Vagina (tissue), 2 donors: Measurements from ENCODE around the gene PFKFB4. TPM values are rescaled to one million over a fixed set of nuclear protein-coding genes. Genes with fewer than 3 reads are reported as not detected.
"Not testable (repeated sequence)": the region's sequence is repeated elsewhere in the genome, so short reads cannot be mapped to it uniquely, and the experiment has no call there.

Experiments
- DNase-seq, 2 donors: peaks; one replicate each; pipeline ENCODE4 v3.0.0-alpha.2; 2017; ENCODE audit errors: extremely low spot score in 2 of 2
- H3K27ac ChIP-seq: fragments of 200-600 bp; sonication (generic); one replicate; pipeline ENCODE4 v1.5.1; 2019
- H3K27me3 ChIP-seq: fragments of 200-600 bp; sonication (generic); one replicate; pipeline ENCODE4 v1.5.1; 2019
- H3K36me3 ChIP-seq, 2 donors: fragments of 200-600 bp; sonication (generic); one replicate each; pipeline ENCODE4 v1.5.1; 2017 to 2019
- H3K4me1 ChIP-seq: fragments of 200-600 bp; sonication (generic); one replicate; pipeline ENCODE4 v1.5.1; 2019
- H3K4me3 ChIP-seq, 2 donors: fragments of 200-600 bp; sonication (generic); 1 replicate in 1 of 2; 2 replicates in 1 of 2; pipeline ENCODE4 v1.5.1; 2016 to 2019
- H3K9me3 ChIP-seq: fragments of 200-600 bp; sonication (generic); one replicate; pipeline ENCODE4 v1.5.1; 2019
- POLR2A ChIP-seq, 2 donors: fragments of 450-650 bp; IDR thresholded peaks; one replicate each; pipeline ENCODE4 v1.6.1; 2017; ENCODE audit warnings: antibody characterized with exemption in 2 of 2, mild to moderate bottlenecking in 2 of 2, moderate library complexity in 2 of 2
- POLR2AphosphoS5 ChIP-seq, 2 donors: sonication (generic); formaldehyde crosslinking; IDR thresholded peaks; one replicate each; pipeline ENCODE4 v1.9.0; 2017; ENCODE audit warnings: antibody characterized with exemption in 2 of 2, mild to moderate bottlenecking in 2 of 2, low read depth in 1 of 2; ENCODE audit not compliant: insufficient read depth in 1 of 2
- intact Hi-C: fragments of 100-400 bp; cut with DNase I; formaldehyde crosslinking; loops from one replicate; pipeline ENCODE4 v1.15.1; 2023
- total RNA-seq: library from RNA; depleted of rRNA; stranded (reverse); fragments of >200 nt; gene quantifications from one replicate; pipeline ENCODE4 v1.2.3, GENCODE V29; 2016
- TF ChIP-seq, protein P1 (sequence below), 3 experiments: fragments of 450-650 bp in 2 of 3; fragments of 200-600 bp in 1 of 3; sonication (generic) in 1 of 3; IDR thresholded peaks; one replicate each; pipeline ENCODE4 v1.5.1; 2017 to 2019; ENCODE audit warnings: antibody characterized with exemption in 3 of 3, mild to moderate bottlenecking in 2 of 3, moderate library complexity in 2 of 3

Gene PFKFB4
- total RNA-seq, 1 donor from 2014 or later: 7.4 TPM

DNA sequence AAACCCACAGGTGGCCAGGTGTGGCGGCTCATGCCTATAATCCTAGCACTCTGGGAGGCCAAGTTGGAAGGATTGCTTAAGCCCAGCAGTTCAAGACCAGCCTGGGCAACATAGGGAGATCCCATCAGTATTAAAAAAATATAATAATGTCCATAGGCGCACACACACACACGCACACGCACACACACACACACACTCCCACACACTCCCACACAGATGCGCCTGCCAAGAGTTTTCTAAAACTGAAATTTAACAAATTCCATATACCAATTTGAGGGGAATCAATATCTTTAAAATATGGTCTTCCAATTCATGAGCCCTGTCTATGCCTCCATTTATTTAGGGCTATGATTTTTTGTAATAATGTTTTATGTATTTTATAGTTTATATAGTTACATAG, 69.7 kb downstream of the PFKFB4 start:
- no peak for DNase-seq
- TF ChIP-seq POLR2A (IDR thresholded peaks at IDR 0.05) (no peak), POLR2AphosphoS5 (IDR thresholded peaks at IDR 0.05; ENCODE audit: insufficient read depth in 1 of 2, low read depth in 1 of 2) (no peak)
- TF ChIP-seq, protein P1, sequence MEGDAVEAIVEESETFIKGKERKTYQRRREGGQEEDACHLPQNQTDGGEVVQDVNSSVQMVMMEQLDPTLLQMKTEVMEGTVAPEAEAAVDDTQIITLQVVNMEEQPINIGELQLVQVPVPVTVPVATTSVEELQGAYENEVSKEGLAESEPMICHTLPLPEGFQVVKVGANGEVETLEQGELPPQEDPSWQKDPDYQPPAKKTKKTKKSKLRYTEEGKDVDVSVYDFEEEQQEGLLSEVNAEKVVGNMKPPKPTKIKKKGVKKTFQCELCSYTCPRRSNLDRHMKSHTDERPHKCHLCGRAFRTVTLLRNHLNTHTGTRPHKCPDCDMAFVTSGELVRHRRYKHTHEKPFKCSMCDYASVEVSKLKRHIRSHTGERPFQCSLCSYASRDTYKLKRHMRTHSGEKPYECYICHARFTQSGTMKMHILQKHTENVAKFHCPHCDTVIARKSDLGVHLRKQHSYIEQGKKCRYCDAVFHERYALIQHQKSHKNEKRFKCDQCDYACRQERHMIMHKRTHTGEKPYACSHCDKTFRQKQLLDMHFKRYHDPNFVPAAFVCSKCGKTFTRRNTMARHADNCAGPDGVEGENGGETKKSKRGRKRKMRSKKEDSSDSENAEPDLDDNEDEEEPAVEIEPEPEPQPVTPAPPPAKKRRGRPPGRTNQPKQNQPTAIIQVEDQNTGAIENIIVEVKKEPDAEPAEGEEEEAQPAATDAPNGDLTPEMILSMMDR (IDR thresholded peaks at IDR 0.05): no peak
- Histone ChIP-seq H3K9me3 (no peaks in the 10 kb centered on the region), H3K27ac (no peak overlapping the region), H3K36me3 (no peaks in the 10 kb centered on the region), H3K4me1 (peaks cover 5% of the 10 kb centered on the region), H3K4me3 (no peak overlapping the region), H3K27me3 (no peaks in the 10 kb centered on the region)
- intact Hi-C loops: no loop called here

DNA sequence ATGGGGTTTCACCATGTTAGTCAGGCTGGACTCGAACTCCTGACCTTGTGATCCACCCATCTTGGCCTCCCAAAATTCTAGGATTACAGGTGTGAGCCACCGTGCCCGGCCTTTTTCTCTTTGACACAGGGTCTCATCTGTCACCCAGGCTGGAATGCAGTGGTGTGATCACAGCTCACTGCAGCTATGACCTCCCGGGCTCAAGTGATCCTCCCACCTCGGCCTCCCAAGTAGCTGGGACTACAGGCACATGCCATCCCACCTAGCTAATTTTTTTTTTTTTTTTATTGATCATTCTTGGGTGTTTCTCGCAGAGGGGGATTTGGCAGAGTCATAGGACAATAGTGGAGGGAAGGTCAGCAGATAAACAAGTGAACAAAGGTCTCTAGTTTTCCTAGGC, 73.8 kb downstream of the PFKFB4 start:
- H3K4me1 ChIP-seq, H3K36me3 ChIP-seq, H3K27me3 ChIP-seq, H3K9me3 ChIP-seq, DNase-seq, H3K4me3 ChIP-seq, intact Hi-C loops, H3K27ac ChIP-seq: not testable (repeated sequence)

DNA sequence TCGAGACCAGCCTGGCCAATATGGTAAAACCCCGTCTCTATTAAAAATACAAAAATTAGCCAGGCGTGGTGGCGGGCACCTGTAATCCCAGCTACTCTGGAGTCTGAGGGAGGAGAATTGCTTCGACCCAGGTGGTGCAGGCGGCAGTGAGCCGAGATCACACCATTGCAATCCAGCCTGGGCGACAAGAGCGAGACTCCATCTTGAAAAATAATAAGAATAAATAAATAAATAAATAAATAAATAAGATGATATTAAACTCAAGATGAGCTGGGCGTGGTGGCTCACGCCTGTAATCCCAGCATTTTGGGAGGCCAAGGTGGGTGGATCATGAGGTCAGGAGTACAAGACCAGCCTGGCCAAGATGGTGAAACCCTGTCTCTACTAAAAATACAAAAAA, 75.7 kb downstream of the PFKFB4 start:
- intact Hi-C loops, H3K36me3 ChIP-seq, H3K4me3 ChIP-seq, DNase-seq, H3K27me3 ChIP-seq, H3K9me3 ChIP-seq, H3K4me1 ChIP-seq, H3K27ac ChIP-seq: not testable (repeated sequence)

DNA sequence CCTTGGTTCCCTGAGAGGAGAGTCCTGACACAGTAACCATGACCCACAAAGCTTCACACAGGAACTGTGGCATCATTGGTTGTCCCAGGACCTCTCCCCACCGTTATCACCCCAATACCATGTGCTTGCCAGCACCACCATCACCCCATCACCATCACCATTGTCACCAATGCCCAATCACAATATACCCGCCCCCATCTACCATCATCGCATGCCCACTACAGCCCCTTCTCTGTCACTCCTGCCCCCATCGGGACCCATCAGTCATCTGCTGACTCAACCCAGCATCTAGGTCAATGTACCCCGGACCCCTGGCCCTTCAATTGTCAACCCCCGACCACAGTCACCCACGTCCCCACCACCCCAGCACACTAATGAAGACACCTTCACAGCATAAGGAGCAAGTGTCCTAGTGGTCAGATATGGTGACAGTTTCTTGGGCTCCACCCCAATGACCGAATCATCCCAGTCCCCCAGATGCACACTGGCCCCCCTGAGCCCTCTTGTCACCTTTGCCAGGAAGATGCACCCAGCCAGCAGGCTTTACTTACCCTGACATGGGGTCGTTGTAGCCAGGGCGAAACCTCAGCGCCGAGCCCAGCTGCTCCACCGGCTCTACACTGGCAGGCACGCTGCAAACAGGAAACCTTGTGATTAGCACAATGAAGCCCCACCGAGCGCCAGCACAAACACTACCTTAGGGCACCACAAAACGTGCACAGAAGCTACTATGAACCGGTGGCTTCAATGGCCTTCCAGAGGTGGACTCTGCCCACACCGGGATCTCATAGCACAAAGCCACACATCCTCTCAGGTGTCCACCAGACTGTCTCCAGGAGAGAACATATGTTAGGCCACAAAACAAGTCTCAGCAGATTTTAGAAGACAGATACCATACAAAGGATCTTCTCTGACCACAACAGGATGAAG, 77.7 kb downstream of the PFKFB4 start:
- Histone ChIP-seq H3K4me3 (peak overlapping the region in 1 of 2 donors; percentile 9), H3K27ac (no peak overlapping the region)
- no peak for TF ChIP-seq POLR2AphosphoS5 (IDR thresholded peaks at IDR 0.05; ENCODE audit: insufficient read depth in 1 of 2, low read depth in 1 of 2)
- TF ChIP-seq, protein P1 (IDR thresholded peaks at IDR 0.05): no peak
- no peak for TF ChIP-seq POLR2A (IDR thresholded peaks at IDR 0.05)

DNA sequence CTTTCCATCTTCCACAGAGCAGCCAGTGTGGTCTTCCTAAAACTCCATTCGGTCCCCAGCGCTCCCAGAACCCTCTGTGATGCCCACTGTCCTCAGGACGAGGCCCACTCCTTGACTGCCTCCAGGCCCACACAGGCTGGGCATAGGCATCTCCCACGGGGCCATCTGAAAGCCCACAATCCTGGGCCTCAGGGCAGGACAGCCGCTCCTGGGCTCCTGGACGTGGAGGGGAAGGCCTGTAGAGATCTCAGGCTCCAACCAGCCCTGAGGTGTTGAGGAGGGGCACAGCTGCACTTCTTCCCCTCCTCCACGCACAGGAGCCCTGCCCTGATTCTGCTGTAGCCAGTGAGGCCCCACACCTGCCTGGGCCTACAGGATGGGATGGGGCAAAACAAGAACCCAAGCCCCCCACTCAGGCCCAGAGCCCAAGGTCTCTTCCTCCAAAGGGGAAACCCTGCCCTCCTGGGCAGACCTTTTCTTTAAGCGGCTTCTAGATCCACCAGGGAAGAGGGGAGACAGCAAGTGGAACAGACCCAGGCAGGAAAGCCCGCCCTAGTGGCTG, 78.6 kb downstream of the PFKFB4 start:
- H3K4me1 ChIP-seq: peaks cover 6% of the 10 kb centered on the region
- intact Hi-C loops: no loop called here
- no peak overlapping the region for H3K27ac ChIP-seq
- no peaks in the 10 kb centered on the region for H3K27me3 ChIP-seq
- H3K36me3 ChIP-seq: no peaks in the 10 kb centered on the region
- H3K4me3 ChIP-seq: peak overlapping the region in 1 of 2 donors; percentile 9
- TF ChIP-seq POLR2A (IDR thresholded peaks at IDR 0.05): no peak
- TF ChIP-seq, protein P1 (IDR thresholded peaks at IDR 0.05): no peak
- TF ChIP-seq POLR2AphosphoS5 (IDR thresholded peaks at IDR 0.05; ENCODE audit: insufficient read depth in 1 of 2, low read depth in 1 of 2): no peak
- DNase-seq: no peak
- H3K9me3 ChIP-seq: no peaks in the 10 kb centered on the region

More for the DNA sequence above, 77.7 kb downstream of the PFKFB4 start:
- Histone ChIP-seq H3K36me3 (no peaks in the 10 kb centered on the region), H3K4me1 (no peaks in the 10 kb centered on the region), H3K9me3 (no peaks in the 10 kb centered on the region), H3K27me3 (no peaks in the 10 kb centered on the region)
- intact Hi-C loops: no loop called here
- DNase-seq: no peak
